GM21526 (cell line): ENCODE measurements around the gene MMP28.

Experiments used
- ATAC-seq: cut with Tn5 transposase; IDR thresholded peaks from one replicate; pipeline ENCODE4 v1.9.1; 2021; ENCODE audit warnings: moderate library complexity; ENCODE audit not compliant: unreplicated experiment, low FRiP score

MMP28 gene

DNA sequence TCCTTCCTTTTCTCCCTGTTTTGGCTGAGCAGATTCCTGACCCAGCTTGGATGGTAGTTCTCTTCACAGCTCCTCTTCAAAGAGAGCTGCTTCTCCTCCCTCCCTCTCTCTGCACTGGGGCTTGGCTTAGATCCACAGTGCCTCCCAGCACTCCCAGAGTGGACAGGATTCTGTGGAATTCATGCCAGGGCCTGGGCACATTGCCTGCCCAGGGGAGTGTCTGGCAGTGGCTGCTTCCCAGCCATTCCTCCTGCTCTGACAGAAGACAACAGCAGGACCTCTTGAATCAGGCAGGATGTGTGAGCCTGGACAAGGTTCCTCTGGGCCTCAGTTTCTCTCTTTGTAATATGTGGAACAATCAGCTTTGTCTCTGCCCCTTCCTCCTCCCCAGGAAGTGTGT, 4.5 kb upstream of the MMP28 start:
- ATAC-seq = no peak

- no peak for ATAC-seq
Measured at GRCh38 chr17:35797918-35798317, 2.5 kb upstream of the MMP28 start.

GRCh38 chr17:35797370-35797769, 1.9 kb upstream of the MMP28 start:
- no peak for ATAC-seq

GRCh38 chr17:35796942-35797341, 1.5 kb upstream of the MMP28 start:
- ATAC-seq = no peak

- ATAC-seq = no peak
Measured at GRCh38 chr17:35795871-35796265, 427 bp upstream of the MMP28 start.

DNA sequence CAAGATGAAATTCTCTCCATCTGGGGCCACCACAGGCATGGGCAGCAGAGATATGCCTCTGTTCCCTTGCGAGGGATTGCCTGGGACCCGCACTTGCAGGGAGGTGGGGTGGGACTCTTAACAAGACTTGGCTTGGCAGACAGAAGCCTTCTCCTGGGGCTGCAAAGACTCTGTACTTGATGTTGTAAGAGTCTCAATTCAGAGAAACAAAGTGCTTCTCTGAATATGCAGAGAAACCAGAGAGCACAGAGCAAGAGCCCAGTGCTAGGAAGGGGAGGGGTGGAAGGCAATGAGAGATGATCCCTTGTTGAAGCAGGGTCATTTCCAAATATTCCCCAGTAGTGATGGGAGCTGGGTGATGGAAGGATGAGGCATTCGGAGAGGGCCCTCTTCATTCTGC, 2.2 kb downstream of the MMP28 start:
- no peak for ATAC-seq

DNA sequence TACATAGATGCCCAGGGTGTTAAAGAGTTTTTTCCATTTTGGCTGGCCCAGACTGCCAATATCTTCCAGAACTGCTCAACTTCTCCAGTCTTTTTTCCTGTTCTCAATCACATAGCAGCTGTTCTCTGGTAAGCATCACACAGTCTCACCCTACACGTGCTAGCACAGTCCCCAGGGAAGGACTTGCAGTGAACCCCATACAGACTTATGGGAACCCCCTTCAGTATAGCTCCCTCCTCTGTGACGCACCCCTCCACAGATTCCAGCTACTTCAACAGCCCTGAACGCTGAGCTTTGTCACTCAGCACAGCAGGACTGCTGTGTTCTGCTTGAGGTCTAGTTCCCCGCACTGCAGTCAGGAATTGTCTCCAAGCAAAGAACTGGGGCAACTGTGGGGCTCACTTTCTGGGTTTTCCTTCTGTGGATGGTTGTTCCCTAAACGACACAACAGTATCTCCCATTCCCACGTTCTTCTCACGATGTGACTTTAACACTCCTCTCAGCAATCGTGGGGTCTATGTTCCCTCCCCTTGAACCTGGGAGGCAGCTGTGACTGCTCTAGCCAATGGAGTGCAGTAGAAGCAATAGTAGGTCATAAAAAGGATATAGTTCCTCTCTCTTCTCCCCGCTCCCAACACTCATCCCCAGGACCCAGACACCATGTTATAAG, 3.6 kb downstream of the MMP28 start:
- no peak for ATAC-seq

- no peak for ATAC-seq
Measured at GRCh38 chr17:35790841-35791240, 4.6 kb downstream of the MMP28 start.

GRCh38 chr17:35788477-35789368, 6.7 kb downstream of the MMP28 start:
- no peak for ATAC-seq

DNA sequence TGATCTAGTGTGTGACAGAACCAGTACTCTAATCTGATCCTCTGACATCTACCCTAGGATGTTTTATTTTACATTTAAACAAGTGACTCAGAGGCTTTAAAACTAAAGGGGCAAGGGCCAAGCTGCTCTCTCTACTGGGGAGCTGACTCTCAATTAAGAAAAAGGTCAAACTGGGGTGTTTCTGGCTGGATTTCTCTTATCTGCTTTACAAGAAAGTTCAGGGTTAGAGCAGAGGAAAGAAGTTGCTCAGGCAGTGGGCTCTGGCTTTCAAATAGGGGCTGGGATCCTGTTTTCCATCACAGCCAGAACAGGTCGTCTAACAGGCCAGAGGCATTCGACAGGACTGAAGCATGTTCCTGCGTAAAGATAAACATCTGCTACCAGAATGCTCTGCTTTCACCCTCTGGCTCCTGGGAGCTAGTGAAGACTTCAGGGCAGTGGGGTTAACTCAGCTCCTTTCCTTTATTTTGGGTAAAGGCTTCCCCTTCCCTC, 8.5 kb downstream of the MMP28 start:
- ATAC-seq = no peak

DNA sequence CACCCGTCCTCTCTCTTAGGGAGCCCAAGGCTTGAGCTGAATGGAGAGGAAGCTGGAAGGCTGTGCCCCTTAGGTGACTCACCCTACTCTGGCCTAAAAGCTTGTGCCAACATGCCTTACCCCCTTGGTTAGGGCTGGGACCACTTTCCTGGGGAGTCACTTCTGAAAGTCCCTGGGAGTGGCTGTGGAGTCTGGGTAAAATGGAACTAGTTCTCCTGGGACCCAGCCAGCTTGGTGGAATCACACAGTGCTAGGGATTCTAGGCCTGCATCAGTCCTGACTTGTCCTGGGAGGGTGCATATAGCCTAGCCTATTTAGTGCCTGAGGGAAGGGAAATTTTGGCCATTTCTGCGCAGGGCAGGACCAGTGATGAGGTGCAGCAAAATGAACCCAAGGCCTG, 10.5 kb downstream of the MMP28 start:
- ATAC-seq = no peak

DNA sequence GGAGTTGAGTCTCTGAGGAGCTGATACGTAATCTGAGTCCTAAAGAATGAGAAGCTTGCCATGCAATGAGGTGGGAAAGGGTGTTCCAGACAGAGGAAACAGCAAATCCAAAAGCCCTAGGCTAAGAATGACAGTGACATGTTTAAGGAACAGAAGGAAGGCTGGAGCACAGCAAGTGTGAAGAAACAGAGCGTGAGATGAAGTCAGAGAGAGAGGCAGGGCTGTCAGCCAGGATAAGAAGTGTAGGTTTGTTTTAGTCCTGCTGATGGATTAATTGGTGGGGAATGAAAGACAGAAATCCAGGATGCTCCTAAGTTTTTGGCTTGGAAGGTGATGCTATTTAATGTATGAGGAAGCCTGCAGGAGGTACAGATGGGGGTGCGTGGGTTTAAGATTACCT, 14.5 kb downstream of the MMP28 start:
- ATAC-seq = no peak

DNA sequence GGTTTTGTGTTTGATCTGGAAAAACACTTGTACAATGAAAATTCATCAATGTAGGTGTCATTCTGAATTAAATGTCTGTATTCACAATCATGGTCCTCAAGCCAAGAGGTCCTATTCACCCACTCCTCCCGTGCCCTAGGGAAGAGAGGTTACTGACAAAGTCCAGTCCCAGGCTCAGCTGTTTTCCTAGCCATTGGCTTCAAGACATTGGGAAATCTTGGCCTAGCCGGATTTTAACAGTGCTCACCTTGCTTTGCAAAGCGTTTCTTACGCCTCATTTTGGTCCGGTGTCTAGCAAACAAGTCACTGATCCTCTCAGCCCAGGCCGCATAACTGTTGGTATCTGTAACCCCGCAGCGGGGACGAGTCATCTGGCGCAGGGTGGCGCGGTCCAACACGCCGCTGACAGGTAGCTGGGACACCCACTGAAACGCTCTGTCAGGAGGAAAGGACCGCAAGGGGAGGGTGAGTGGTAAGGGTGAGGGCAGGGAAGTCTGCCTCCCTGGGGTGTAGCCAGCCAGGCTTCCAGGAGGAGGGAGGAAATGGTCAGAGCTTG, 16.7 kb downstream of the MMP28 start:
- no peak for ATAC-seq

DNA sequence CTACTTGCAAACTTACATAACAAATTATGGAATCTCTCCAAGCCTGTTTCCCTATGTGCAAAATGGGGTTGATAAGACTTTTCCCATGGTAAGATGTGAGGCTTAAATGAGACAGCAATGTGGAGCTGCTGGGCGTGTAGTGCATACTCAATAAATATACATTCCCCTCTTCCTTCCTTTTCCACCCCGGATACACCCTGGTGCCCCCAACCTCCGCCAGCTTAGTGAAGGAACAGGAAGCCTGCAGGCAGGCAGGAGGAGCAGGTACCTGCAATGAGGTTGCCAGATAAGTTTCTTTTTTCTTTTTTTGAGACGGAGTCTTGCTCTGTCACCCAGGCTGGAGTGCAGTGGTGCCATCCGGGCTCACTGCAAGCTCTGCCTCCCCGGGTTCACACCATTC, 19.9 kb downstream of the MMP28 start:
- no peak for ATAC-seq

DNA sequence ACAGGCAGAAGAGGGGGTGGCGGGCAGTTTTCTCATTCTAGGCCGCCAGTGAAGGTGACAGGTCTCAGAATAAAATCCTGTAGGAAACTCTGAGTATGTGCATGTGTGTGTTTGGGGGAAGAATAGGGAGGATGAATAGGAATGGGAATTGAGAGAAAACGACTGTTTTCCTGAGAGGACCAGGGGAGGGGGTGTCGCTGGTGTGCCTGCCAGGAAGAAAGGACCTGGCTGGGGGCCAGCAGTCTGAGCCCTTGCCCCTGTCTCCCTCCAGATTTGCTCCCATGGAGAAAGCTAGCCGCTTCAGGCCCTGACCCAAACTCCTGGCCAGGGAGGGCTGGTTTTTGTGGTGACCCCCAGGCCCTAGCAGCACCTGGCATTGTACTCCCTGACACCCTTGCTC, 20.4 kb downstream of the MMP28 start:
- ATAC-seq = no peak

GRCh38 chr17:35774499-35774898, 20.9 kb downstream of the MMP28 start:
- no peak for ATAC-seq

GRCh38 chr17:35773679-35774425, 21.6 kb downstream of the MMP28 start:
- no peak for ATAC-seq

GRCh38 chr17:35773129-35773528, 22.3 kb downstream of the MMP28 start:
- no peak for ATAC-seq

- no peak for ATAC-seq
Measured at GRCh38 chr17:35769895-35770486, 25.4 kb downstream of the MMP28 start.

GRCh38 chr17:35768797-35769196, 26.6 kb downstream of the MMP28 start:
- no peak for ATAC-seq
